ENCODE measurements around the gene EOLA2.

The EOLA2 gene

DNA sequence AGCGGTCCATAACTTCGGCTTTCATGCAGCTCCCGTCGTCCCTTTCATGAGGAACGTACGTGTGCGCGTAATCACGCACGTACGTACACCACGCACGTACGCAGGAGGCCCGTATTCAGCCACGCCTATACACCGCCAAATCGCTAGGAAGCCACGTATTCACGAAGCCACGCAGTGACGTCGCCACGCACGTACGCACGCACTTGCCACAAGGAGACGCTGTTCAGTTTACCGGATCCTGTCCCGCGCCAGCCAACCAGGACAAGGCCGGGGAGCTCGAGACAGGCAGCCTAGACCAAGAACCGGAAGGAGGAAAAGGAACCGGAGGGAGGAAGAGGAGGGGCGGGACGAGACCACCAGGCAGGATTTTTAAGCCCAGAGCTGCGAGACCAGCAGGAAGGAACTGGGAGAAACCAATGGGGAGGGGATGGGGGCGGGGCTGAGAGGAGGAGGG lies at the start of gene EOLA2:
Gene EOLA2 (minus strand): TSS at position 65 of the 454 bp plus-strand sequence. CDS start 4,617 bp downstream, outside the sequence.
- peak; percentile 98 for DNase-seq (ENCODE audit: low spot score)
- TF ChIP-seq, protein P1, sequence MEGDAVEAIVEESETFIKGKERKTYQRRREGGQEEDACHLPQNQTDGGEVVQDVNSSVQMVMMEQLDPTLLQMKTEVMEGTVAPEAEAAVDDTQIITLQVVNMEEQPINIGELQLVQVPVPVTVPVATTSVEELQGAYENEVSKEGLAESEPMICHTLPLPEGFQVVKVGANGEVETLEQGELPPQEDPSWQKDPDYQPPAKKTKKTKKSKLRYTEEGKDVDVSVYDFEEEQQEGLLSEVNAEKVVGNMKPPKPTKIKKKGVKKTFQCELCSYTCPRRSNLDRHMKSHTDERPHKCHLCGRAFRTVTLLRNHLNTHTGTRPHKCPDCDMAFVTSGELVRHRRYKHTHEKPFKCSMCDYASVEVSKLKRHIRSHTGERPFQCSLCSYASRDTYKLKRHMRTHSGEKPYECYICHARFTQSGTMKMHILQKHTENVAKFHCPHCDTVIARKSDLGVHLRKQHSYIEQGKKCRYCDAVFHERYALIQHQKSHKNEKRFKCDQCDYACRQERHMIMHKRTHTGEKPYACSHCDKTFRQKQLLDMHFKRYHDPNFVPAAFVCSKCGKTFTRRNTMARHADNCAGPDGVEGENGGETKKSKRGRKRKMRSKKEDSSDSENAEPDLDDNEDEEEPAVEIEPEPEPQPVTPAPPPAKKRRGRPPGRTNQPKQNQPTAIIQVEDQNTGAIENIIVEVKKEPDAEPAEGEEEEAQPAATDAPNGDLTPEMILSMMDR (IDR thresholded peaks at IDR 0.05): peak; percentile 19
- H3K27ac ChIP-seq: peak within 1 kb of the TSS; percentile 94 to 98
- H3K4me3 ChIP-seq: peak within 1 kb of the TSS; percentile 76

DNA sequence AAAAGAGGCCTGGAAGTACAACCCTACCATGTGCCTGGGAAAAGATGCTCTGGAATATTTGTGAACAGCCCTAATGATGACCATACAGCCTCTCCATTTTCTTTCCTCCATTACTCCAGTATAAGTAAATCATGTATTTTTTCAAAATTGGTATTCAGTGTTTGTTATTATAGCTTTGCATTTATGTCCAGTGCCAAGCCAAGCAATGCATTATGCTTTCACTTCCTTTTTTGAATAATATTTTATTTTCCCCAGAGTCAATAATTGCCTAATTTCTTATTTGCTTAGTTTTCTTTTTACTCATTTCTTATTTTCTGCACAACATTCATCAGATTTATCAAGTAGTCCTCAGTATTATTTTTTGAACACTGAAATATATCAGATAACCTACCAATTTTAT lies 49.3 kb upstream of the EOLA2 start:
- TF ChIP-seq, protein P1 (IDR thresholded peaks at IDR 0.05): no peak
- no peak for DNase-seq (ENCODE audit: low spot score)
- Histone ChIP-seq H3K27ac (no peak overlapping the region), H3K4me3 (no peak overlapping the region)

GRCh38 chrX:149984411-149984810 lies 46.1 kb upstream of the EOLA2 start:
- no peak for DNase-seq (ENCODE audit: low spot score)
- TF ChIP-seq, protein P1 (IDR thresholded peaks at IDR 0.05): no peak
- no peak overlapping the region for H3K4me3 ChIP-seq
- no peak overlapping the region for H3K27ac ChIP-seq

DNA sequence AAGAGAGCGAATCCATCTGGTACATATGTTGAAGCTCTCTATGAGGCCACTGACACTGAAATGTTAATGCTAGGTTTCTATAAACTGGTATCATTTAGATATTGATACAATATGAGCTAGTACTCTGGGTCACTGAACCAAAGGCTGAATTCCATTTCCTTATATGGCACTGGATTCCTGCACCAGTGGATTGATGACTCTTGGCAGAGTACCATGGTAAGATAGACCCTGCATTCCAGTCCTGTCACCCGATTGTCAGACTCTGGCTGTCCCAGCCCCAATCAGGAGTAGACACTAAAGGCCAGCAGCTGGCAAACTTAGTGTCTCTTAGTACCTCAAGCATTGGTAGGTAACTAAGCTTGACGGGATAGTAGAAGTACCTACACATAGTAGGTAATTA lies 44.0 kb upstream of the EOLA2 start:
- no peak for DNase-seq (ENCODE audit: low spot score)
- H3K27ac ChIP-seq: no peak overlapping the region

DNA sequence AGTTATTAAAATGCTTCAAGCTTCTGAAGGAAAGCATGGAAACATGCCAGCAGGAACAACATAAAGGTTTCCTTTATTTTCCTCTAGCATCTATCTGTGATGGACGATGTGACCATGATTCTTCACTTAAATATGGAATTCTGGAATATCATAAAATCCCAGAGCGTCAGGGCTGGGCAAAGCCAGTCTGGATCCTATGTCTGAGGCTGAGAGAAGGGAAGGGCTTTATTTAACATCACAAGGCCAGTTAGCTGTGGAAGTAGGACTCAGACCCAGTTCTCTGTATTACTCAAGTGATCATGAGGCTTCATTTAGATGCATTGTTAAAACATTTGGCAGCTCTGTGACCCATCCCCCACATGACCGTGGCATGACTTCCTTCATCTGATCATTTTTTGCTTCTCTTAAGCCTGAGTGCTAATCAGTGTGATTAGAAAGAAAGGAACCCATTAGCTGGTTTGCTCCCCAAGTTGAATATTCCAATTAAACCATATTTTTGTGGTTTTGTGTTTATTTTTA lies 40.9 kb upstream of the EOLA2 start:
- Histone ChIP-seq H3K27ac (no peak overlapping the region), H3K4me3 (no peak overlapping the region)
- TF ChIP-seq, protein P1 (IDR thresholded peaks at IDR 0.05): no peak
- DNase-seq (ENCODE audit: low spot score): no peak

More for the DNA sequence above, 44.0 kb upstream of the EOLA2 start:
- TF ChIP-seq, protein P1 (IDR thresholded peaks at IDR 0.05): no peak
- no peak overlapping the region for H3K4me3 ChIP-seq

GRCh38 chrX:149962859-149963757 lies 24.8 kb upstream of the EOLA2 start:
- H3K27ac ChIP-seq: peak overlapping the region in 1 of 2 donors; percentile 15
- DNase-seq (ENCODE audit: low spot score): no peak
- TF ChIP-seq, protein P1 (IDR thresholded peaks at IDR 0.05): peak; percentile 55
- no peak overlapping the region for H3K4me3 ChIP-seq

All from coronary artery (tissue), 2 donors.